Renal cortical epithelial cell (primary cell): Measurements from ENCODE around the gene ENTPD2. TPM values are rescaled to one million over a fixed set of nuclear protein-coding genes. Genes with fewer than 3 reads are reported as not detected.
"Not testable (repeated sequence)": the region's sequence is repeated elsewhere in the genome, so short reads cannot be mapped to it uniquely, and the experiment has no call there.

Experiments used
- DNase-seq: peaks from one replicate; pipeline ENCODE4 v3.0.0-alpha.2; 2011; ENCODE audit warnings: low read depth
- total RNA-seq: library from RNA; depleted of rRNA; stranded (reverse); fragments of >200 nt; gene quantifications from 2 replicates; pipeline ENCODE4 v1.2.3, GENCODE V29; 2014

ENTPD2 gene
- total RNA-seq, 1 donor from 2014 or later: 0.35 TPM

GRCh38 chr9:137045294-137046087, 8.4 kb downstream of the ENTPD2 start:
- no peak for DNase-seq

GRCh38 chr9:137044502-137045177, 9.2 kb downstream of the ENTPD2 start:
- peak; percentile 42 for DNase-seq

- DNase-seq: no peak
Measured at GRCh38 chr9:137044037-137044436, 9.8 kb downstream of the ENTPD2 start.

- no peak for DNase-seq
Measured at GRCh38 chr9:137042751-137043727, 10.8 kb downstream of the ENTPD2 start.

- no peak for DNase-seq
Measured at GRCh38 chr9:137041124-137041523, 12.7 kb downstream of the ENTPD2 start.

GRCh38 chr9:137040568-137040967, 13.3 kb downstream of the ENTPD2 start:
- no peak for DNase-seq

GRCh38 chr9:137039611-137040366, 14.1 kb downstream of the ENTPD2 start:
- no peak for DNase-seq

- no peak for DNase-seq
Measured at GRCh38 chr9:137038916-137039315, 14.9 kb downstream of the ENTPD2 start.

GRCh38 chr9:137037483-137037882, 16.4 kb downstream of the ENTPD2 start:
- no peak for DNase-seq

GRCh38 chr9:137037035-137037434, 16.8 kb downstream of the ENTPD2 start:
- DNase-seq: no peak

GRCh38 chr9:137035937-137036336, 17.9 kb downstream of the ENTPD2 start:
- no peak for DNase-seq

GRCh38 chr9:137035507-137035834, 18.4 kb downstream of the ENTPD2 start:
- DNase-seq: no peak

- peak; percentile 71 for DNase-seq
Measured at GRCh38 chr9:137034709-137035506, 19.0 kb downstream of the ENTPD2 start.

GRCh38 chr9:137034039-137034708, 19.7 kb downstream of the ENTPD2 start:
- no peak for DNase-seq

GRCh38 chr9:137033481-137033880, 20.4 kb downstream of the ENTPD2 start:
- not testable (repeated sequence) for DNase-seq

- DNase-seq: no peak
Measured at GRCh38 chr9:137032858-137033257, 21.0 kb downstream of the ENTPD2 start.

- no peak for DNase-seq
Measured at GRCh38 chr9:137031904-137032640, 21.8 kb downstream of the ENTPD2 start, which contains the start of gene FUT7. Gene FUT7, minus strand, starts transcription at chr9:137032088. Its CDS starts 97 bp downstream, at chr9:137031991.

GRCh38 chr9:137030538-137031527, 23.0 kb downstream of the ENTPD2 start:
- DNase-seq: peak; percentile 71
